Thoracic aorta (tissue), 2 donors: Measurements from ENCODE around the gene APOA4. TPM values are rescaled to one million over a fixed set of nuclear protein-coding genes. Genes with fewer than 3 reads are reported as not detected.

ENCODE experiments used
- ATAC-seq: fragments of 150-250 bp; one replicate; pipeline ENCODE4 v1.8.0; 2017; ENCODE audit warnings: low read depth; ENCODE audit not compliant: insufficient number of reproducible peaks, low FRiP score
- DNase-seq: peaks from one replicate; pipeline ENCODE4 v3.0.0-alpha.2; 2020; ENCODE audit warnings: low spot score
- H3K27ac ChIP-seq, 2 donors: fragments of 200-600 bp; sonication (generic); 1 replicate in 1 of 2; 2 replicates in 1 of 2; pipeline ENCODE4 v1.5.1; 2016; ENCODE audit warnings: mild to moderate bottlenecking in 2 of 2, moderate library complexity in 2 of 2
- H3K27me3 ChIP-seq: fragments of 200-600 bp; sonication (generic); replicated peaks from 2 replicates; pipeline ENCODE4 v1.6.0; 2016; ENCODE audit warnings: mild to moderate bottlenecking; ENCODE audit not compliant: insufficient read depth
- H3K36me3 ChIP-seq: fragments of 200-600 bp; sonication (generic); one replicate; pipeline ENCODE4 v1.5.1; 2016
- H3K4me1 ChIP-seq, 2 donors: fragments of 200-600 bp; sonication (generic); 1 replicate in 1 of 2; 2 replicates in 1 of 2; pipeline versions ENCODE4 v1.5.1 to v1.6.0; 2016; ENCODE audit warnings: low read depth in 2 of 2, mild to moderate bottlenecking in 1 of 2; ENCODE audit not compliant: control insufficient read depth in 1 of 2
- H3K4me3 ChIP-seq: fragments of 200-600 bp; sonication (generic); 2 replicates; pipeline ENCODE4 v1.5.1; 2016; ENCODE audit warnings: mild to moderate bottlenecking
- H3K9me3 ChIP-seq: fragments of 200-600 bp; sonication (generic); 2 replicates; pipeline ENCODE4 v1.5.1; 2016
- CTCF ChIP-seq: fragments of 200-600 bp; sonication (generic); IDR thresholded peaks from one replicate; pipeline ENCODE4 v1.5.1; 2019; ENCODE audit warnings: antibody characterized with exemption
- total RNA-seq, 2 donors: library from RNA; depleted of rRNA; stranded (reverse); fragments of >200 nt; gene quantifications; one replicate each; pipeline versions ENCODE4 v1.1.0 to v1.2.3, GENCODE V29; 2016

Gene APOA4
- total RNA-seq, 2 donors from 2014 or later, result 0.99 TPM; not detected in 1

GRCh38 chr11:116857316-116857715 lies 34.2 kb upstream of the APOA4 start:
- no peak for DNase-seq
- Histone ChIP-seq H3K4me1 (peaks cover 6 to 11% of the 10 kb centered on the region in 2 donors), H3K27me3 (no peaks in the 10 kb centered on the region), H3K36me3 (peaks cover 25% of the 10 kb centered on the region), H3K27ac (no peak overlapping the region), H3K9me3 (no peaks in the 10 kb centered on the region), H3K4me3 (no peak overlapping the region)
- TF ChIP-seq CTCF, result no peak
- no peak for ATAC-seq

- H3K4me3 ChIP-seq, result no peak overlapping the region
- peaks cover 13 to 20% of the 10 kb centered on the region in 2 donors for H3K4me1 ChIP-seq
- TF ChIP-seq CTCF, result no peak
- peaks cover 25% of the 10 kb centered on the region for H3K36me3 ChIP-seq
- H3K27me3 ChIP-seq, result no peaks in the 10 kb centered on the region
- H3K27ac ChIP-seq, result no peak overlapping the region
- ATAC-seq, result no peak
- no peaks in the 10 kb centered on the region for H3K9me3 ChIP-seq
- no peak for DNase-seq
Observed at GRCh38 chr11:116856423-116856822, 33.3 kb upstream of the APOA4 start.

GRCh38 chr11:116855413-116855812 lies 32.3 kb upstream of the APOA4 start:
- ATAC-seq (no peak), DNase-seq (no peak)
- Histone ChIP-seq H3K4me1 (peaks cover 18 to 25% of the 10 kb centered on the region in 2 donors), H3K27me3 (no peaks in the 10 kb centered on the region), H3K27ac (no peak overlapping the region), H3K4me3 (no peak overlapping the region), H3K9me3 (no peaks in the 10 kb centered on the region), H3K36me3 (peaks cover 16% of the 10 kb centered on the region)
- TF ChIP-seq CTCF, result no peak

- H3K36me3 ChIP-seq, result peaks cover 8% of the 10 kb centered on the region
- peaks cover 18 to 25% of the 10 kb centered on the region in 2 donors for H3K4me1 ChIP-seq
- no peak overlapping the region for H3K4me3 ChIP-seq
- DNase-seq (no peak), ATAC-seq (no peak)
- no peak for TF ChIP-seq CTCF
- H3K27me3 ChIP-seq, result no peaks in the 10 kb centered on the region
- H3K9me3 ChIP-seq, result no peaks in the 10 kb centered on the region
- H3K27ac ChIP-seq, result no peak overlapping the region
Observed at GRCh38 chr11:116853461-116854073, 30.5 kb upstream of the APOA4 start.

GRCh38 chr11:116852261-116853031 lies 29.3 kb upstream of the APOA4 start:
- H3K27ac ChIP-seq, result peak overlapping the region in 1 of 2 donors; percentile 32
- DNase-seq, result no peak
- H3K36me3 ChIP-seq, result peaks cover 4% of the 10 kb centered on the region

More at GRCh38 chr11:116852261-116853031, 29.3 kb upstream of the APOA4 start:
- no peak for ATAC-seq
- TF ChIP-seq CTCF, result no peak
- H3K4me3 ChIP-seq, result no peak overlapping the region
- no peaks in the 10 kb centered on the region for H3K9me3 ChIP-seq
- H3K27me3 ChIP-seq, result no peaks in the 10 kb centered on the region
- H3K4me1 ChIP-seq, result peaks cover 18 to 25% of the 10 kb centered on the region in 2 donors
